Astrocyte of the cerebellum (primary cell): ENCODE data around the gene PALB2.

Experiments used
- DNase-seq: peaks from one replicate; pipeline ENCODE4 v3.0.0-alpha.2; 2011; ENCODE audit warnings: low read depth
- H3K4me3 ChIP-seq: 2 replicates; pipeline ENCODE4 v1.5.1; 2011; ENCODE audit warnings: mild to moderate bottlenecking, low read depth, low read length, moderate library complexity
- CTCF ChIP-seq: IDR thresholded peaks from 2 replicates; pipeline ENCODE4 v1.5.1; 2012; ENCODE audit warnings: low read length, low read depth, moderate library complexity, mild to moderate bottlenecking; ENCODE audit errors: missing control alignments
- in situ Hi-C: cut with HindIII; loops from 2 replicates; pipeline ENCODE4 v1.10.0; 2017; ENCODE audit warnings: low sequenced_read_pairs

The PALB2 gene

DNA sequence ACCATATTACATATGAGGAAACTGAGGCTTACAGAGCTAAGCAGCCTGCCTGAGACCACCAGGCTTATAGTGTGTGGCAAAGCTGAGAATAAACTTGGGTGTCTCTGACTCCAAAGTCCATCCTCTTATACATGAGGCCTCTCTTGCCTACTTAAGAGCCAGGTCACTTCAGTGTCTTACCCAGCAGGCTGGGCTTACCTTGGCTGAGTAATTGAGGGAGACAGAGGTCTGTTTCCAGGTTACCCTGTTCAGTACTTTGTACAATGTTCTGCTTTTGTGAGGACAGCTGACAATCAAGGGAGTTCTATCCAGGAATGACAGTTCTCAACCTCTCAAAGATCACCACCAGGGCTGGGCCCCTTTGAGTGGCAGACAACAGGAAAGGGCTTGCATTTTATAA is 59.3 kb downstream of the PALB2 start:
- in situ Hi-C loops: no loop called here
- no peak for TF ChIP-seq CTCF
- no peak overlapping the region for H3K4me3 ChIP-seq
- no peak for DNase-seq

DNA sequence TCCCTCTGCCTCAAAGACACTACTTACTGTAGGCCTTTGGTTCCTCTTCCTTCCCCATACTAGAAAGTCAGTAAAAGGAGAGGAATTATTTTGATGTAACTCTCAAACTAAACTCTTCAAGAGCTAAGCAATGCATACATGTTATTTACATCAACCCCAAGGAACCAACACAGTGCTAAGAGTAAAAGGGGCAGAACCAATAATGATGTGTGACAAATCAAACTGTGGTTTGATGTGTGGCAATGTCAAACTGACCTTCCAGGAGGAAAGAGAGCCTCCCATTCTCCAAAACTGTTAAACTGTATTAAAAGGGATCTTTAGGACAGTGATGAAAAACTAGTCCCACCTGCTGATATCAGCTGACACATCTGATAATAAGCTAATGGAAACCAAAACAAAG is 60.7 kb downstream of the PALB2 start:
- no peak overlapping the region for H3K4me3 ChIP-seq
- DNase-seq: no peak
- TF ChIP-seq CTCF: no peak
- in situ Hi-C loops: no loop called here

GRCh38 chr16:23579371-23579770 is 61.7 kb downstream of the PALB2 start:
- no peak for TF ChIP-seq CTCF
- in situ Hi-C loops: no loop called here
- DNase-seq: no peak
- H3K4me3 ChIP-seq: no peak overlapping the region

DNA sequence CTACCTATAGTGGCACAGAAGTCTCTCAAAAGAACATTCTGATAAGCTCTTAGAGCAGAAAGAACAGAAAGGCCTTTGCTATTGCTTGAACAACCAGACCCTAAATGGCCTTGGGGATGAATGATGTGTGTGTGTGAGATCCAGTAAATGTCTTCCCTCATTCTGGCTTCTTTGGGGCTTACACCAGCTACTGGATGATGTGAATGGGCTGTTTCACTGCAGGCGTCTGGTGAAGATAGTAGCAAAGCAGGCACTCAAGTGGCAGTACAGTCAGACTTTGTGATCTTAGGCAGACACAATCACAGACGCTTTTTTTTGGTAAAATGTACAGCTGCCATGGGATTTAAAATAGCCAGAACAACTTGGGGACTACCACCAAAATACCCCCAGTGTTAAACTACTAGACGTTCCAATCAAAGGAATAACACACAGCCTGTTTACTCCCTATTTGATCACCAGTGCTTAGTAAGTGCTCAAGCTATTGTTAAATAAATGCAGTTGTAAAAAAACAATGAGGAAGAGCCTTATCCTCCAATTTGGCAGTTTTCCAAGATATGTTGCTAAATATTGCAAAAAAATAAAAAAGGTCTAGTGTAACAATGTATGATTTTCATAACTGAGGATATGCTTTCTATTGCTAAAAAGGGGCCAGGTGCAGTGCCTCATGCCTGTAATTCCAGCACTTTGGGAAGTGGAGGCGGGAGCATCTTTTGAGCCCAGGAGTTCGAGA is 62.8 kb downstream of the PALB2 start:
- no peak for TF ChIP-seq CTCF
- in situ Hi-C loops: no loop called here
- no peak for DNase-seq
- H3K4me3 ChIP-seq: no peak overlapping the region

DNA sequence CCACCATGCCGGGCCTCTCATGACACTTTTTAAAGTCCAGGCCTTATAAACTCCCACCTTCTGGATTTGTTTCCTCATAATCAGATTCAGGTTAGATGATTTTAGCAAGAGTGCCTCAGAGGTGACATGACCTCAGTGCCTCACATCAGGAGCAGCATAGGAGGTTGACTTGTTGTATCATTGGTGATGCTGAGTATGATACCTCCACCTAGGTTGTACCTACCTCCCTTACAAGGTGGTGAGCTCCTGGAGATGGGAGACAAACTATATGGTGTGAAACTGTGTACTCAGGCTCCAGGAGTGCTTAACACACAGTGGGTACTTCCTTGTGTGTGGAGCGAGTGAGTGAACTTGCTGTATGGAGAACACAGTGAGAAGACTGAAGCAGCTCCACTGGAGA is 63.6 kb downstream of the PALB2 start:
- no peak for DNase-seq
- H3K4me3 ChIP-seq: no peak overlapping the region
- no peak for TF ChIP-seq CTCF
- in situ Hi-C loops: no loop called here

- DNase-seq: no peak
- no peak overlapping the region for H3K4me3 ChIP-seq
- in situ Hi-C loops: no loop called here
- no peak for TF ChIP-seq CTCF
Measured at GRCh38 chr16:23575834-23576233, 65.3 kb downstream of the PALB2 start.
